H9 (cell line): ENCODE measurements around the gene ATXN10. TPM values are rescaled to one million over a fixed set of nuclear protein-coding genes. Genes with fewer than 3 reads are reported as not detected.

Experiments
- DNase-seq: peaks from one replicate; pipeline ENCODE4 v3.0.0-alpha.2; 2017
- H2AFZ ChIP-seq: one replicate; pipeline ENCODE4 v1.6.1; 2013; ENCODE audit warnings: mild to moderate bottlenecking, low read length, control low read depth, moderate library complexity
- H2AK5ac ChIP-seq: 2 replicates; pipeline ENCODE4 v1.6.1; 2013; ENCODE audit warnings: low read length, control low read depth, mixed read lengths; ENCODE audit not compliant: insufficient read length
- H2BK120ac ChIP-seq: one replicate; pipeline ENCODE4 v1.6.1; 2013; ENCODE audit warnings: low read depth, mild to moderate bottlenecking, low read length, control low read depth, inconsistent platforms; ENCODE audit not compliant: poor library complexity, severe bottlenecking
- H2BK12ac ChIP-seq: 2 replicates; pipeline ENCODE4 v1.6.1; 2013; ENCODE audit warnings: low read length, control low read depth, mixed read lengths, low read depth; ENCODE audit not compliant: insufficient read length
- H2BK15ac ChIP-seq: 2 replicates; pipeline ENCODE4 v1.6.1; 2013; ENCODE audit warnings: low read depth, low read length, control low read depth
- H2BK20ac ChIP-seq: one replicate; pipeline ENCODE4 v1.6.1; 2013; ENCODE audit warnings: low read depth, mild to moderate bottlenecking, low read length, control low read depth, inconsistent platforms; ENCODE audit not compliant: poor library complexity, severe bottlenecking
- H2BK5ac ChIP-seq: 2 replicates; pipeline ENCODE4 v1.6.1; 2013; ENCODE audit warnings: low read length, control low read depth, mixed read lengths; ENCODE audit not compliant: insufficient read length
- H3K14ac ChIP-seq: 2 replicates; pipeline ENCODE4 v1.6.1; 2013; ENCODE audit warnings: low read length, control low read depth; ENCODE audit not compliant: insufficient read depth
- H3K18ac ChIP-seq: 2 replicates; pipeline ENCODE4 v1.6.1; 2013; ENCODE audit warnings: low read depth, mild to moderate bottlenecking, mixed read lengths, low read length, control low read depth; ENCODE audit not compliant: insufficient read length
- H3K23ac ChIP-seq: 2 replicates; pipeline ENCODE4 v1.6.1; 2013; ENCODE audit warnings: low read length, control low read depth, mixed read lengths, low read depth; ENCODE audit not compliant: insufficient read length
- H3K23me2 ChIP-seq: 2 replicates; pipeline ENCODE4 v1.6.1; 2013; ENCODE audit warnings: low read depth, mild to moderate bottlenecking, mixed read lengths, low read length, control low read depth; ENCODE audit not compliant: insufficient read length, poor library complexity, severe bottlenecking
- H3K27ac ChIP-seq: 2 replicates; pipeline ENCODE4 v1.5.1; 2013; ENCODE audit warnings: low read length, control low read depth, mixed read lengths, low read depth; ENCODE audit not compliant: insufficient read length
- H3K27me3 ChIP-seq: 2 replicates; pipeline ENCODE4 v1.6.1; 2013; ENCODE audit warnings: low read length, control low read depth, inconsistent platforms; ENCODE audit not compliant: insufficient read depth
- H3K4ac ChIP-seq: 2 replicates; pipeline ENCODE4 v1.6.1; 2013; ENCODE audit warnings: low read depth, mild to moderate bottlenecking, control low read depth, inconsistent platforms, low read length, moderate library complexity
- H3K4me1 ChIP-seq: 2 replicates; pipeline ENCODE4 v1.6.1; 2013; ENCODE audit warnings: low read length, control low read depth, inconsistent platforms; ENCODE audit not compliant: insufficient read depth
- H3K4me2 ChIP-seq: 2 replicates; pipeline ENCODE4 v1.6.1; 2013; ENCODE audit warnings: low read length, control low read depth, mixed read lengths; ENCODE audit not compliant: insufficient read length, insufficient read depth
- H3K56ac ChIP-seq: 2 replicates; pipeline ENCODE4 v1.6.1; 2013; ENCODE audit warnings: low read depth, mild to moderate bottlenecking, mixed read lengths, low read length, control low read depth; ENCODE audit not compliant: insufficient read length
- H3K79me1 ChIP-seq: 2 replicates; pipeline ENCODE4 v1.6.1; 2013; ENCODE audit warnings: low read depth, mild to moderate bottlenecking, moderate library complexity, low read length, control low read depth, inconsistent platforms; ENCODE audit not compliant: insufficient read depth, poor library complexity, severe bottlenecking
- H3K79me2 ChIP-seq: 2 replicates; pipeline ENCODE4 v1.6.1; 2013; ENCODE audit warnings: low read length, control low read depth, inconsistent platforms; ENCODE audit not compliant: insufficient read depth
- H3K9ac ChIP-seq: 2 replicates; pipeline ENCODE4 v1.6.1; 2013; ENCODE audit warnings: low read length, control low read depth, mixed read lengths; ENCODE audit not compliant: insufficient read length; ENCODE audit errors: extremely low read depth
- H3K9me3 ChIP-seq: one replicate; pipeline ENCODE4 v1.6.1; 2013; ENCODE audit warnings: low read depth, low read length, inconsistent platforms; ENCODE audit not compliant: control insufficient read depth
- H3T11ph ChIP-seq: one replicate; pipeline ENCODE4 v1.6.1; 2013; ENCODE audit warnings: mild to moderate bottlenecking, low read length, control low read depth, inconsistent platforms
- H4K20me1 ChIP-seq: one replicate; pipeline ENCODE4 v1.6.1; 2013; ENCODE audit not compliant: control insufficient read depth, insufficient read length, insufficient read depth
- H4K5ac ChIP-seq: 2 replicates; pipeline ENCODE4 v1.6.1; 2013; ENCODE audit warnings: low read depth, mild to moderate bottlenecking, mixed read lengths, low read length, control low read depth; ENCODE audit not compliant: insufficient read length
- H4K8ac ChIP-seq: replicated peaks from 2 replicates; pipeline ENCODE4 v1.6.1; 2013; ENCODE audit warnings: low read length, control low read depth, mixed read lengths, low read depth; ENCODE audit not compliant: insufficient read length
- H4K91ac ChIP-seq: 2 replicates; pipeline ENCODE4 v1.6.1; 2013; ENCODE audit warnings: low read depth, mild to moderate bottlenecking, moderate library complexity, mixed read lengths, low read length, control low read depth; ENCODE audit not compliant: insufficient read length
- H3K27ac Mint-ChIP-seq, 3 experiments: 2 replicates in 2 of 3; 3 replicates in 1 of 3; pipeline ENCODE4 v1.8.0; 2020 to 2021; ENCODE audit warnings: mixed read lengths in 3 of 3, mild to moderate bottlenecking in 1 of 3, moderate library complexity in 1 of 3
- H3K27me3 Mint-ChIP-seq: 2 replicates; pipeline ENCODE4 v1.8.0; 2021; ENCODE audit warnings: low read depth, mild to moderate bottlenecking, moderate library complexity, mixed read lengths
- H3K36me3 Mint-ChIP-seq, 3 experiments: 2 replicates in 2 of 3; 3 replicates in 1 of 3; pipeline ENCODE4 v1.8.0; 2020 to 2021; ENCODE audit warnings: low read depth in 3 of 3, mixed read lengths in 3 of 3; ENCODE audit not compliant: insufficient read depth in 1 of 3
- H3K4me1 Mint-ChIP-seq, 2 experiments: 2 replicates each; pipeline ENCODE4 v1.8.0; 2020; ENCODE audit warnings: mixed read lengths in 2 of 2
- H3K4me3 Mint-ChIP-seq, 2 experiments: 2 replicates in 1 of 2; 3 replicates in 1 of 2; pipeline ENCODE4 v1.8.0; 2020 to 2021; ENCODE audit warnings: mild to moderate bottlenecking in 2 of 2, mixed read lengths in 2 of 2, moderate library complexity in 1 of 2
- H3K9me3 Mint-ChIP-seq, 2 experiments: 2 replicates in 1 of 2; 3 replicates in 1 of 2; pipeline ENCODE4 v1.8.0; 2020; ENCODE audit warnings: mild to moderate bottlenecking in 2 of 2, mixed read lengths in 2 of 2, moderate library complexity in 1 of 2
- CTCF ChIP-seq: fragments of 200-600 bp; sonication (generic); conservative IDR thresholded peaks from 3 replicates; pipeline ENCODE4 v1.8.0; 2021; ENCODE audit warnings: antibody characterized with exemption, mild to moderate bottlenecking
- WGBS: extraction: QIAGEN DNeasy Blood & Tissue Kit; methylation state at CpG from one replicate; pipeline ENCODE4 v1.1.7; 2013; ENCODE audit warnings: missing lambda C conversion rate, low lambda C conversion rate, mixed read lengths; ENCODE audit not compliant: insufficient read length; ENCODE audit errors: extremely low coverage; 5-methylcytosine and 5-hydroxymethylcytosine counted together
- total RNA-seq: library from RNA; stranded (reverse); gene quantifications from 2 replicates; pipeline ENCODE4 v1.2.1, GENCODE V29; 2021

ATXN10 gene
- total RNA-seq, 1 experiment from 2014 or later: 210 TPM

GRCh38 chr22:45867118-45867905 is 195.7 kb downstream of the ATXN10 start:
- H3K27me3 ChIP-seq: peaks cover 40% of the 10 kb centered on the region; the same call in 1 of the 2 replicates
- no peaks in the 10 kb centered on the region for H3K36me3 Mint-ChIP-seq
- DNase-seq: peak; percentile 51

More at GRCh38 chr22:45867118-45867905, 195.7 kb downstream of the ATXN10 start:
- no peaks in the 10 kb centered on the region for H3K79me1 ChIP-seq
- peaks cover 12 to 26% of the 10 kb centered on the region in 2 experiments for H3K4me1 Mint-ChIP-seq
- no peaks in the 10 kb centered on the region for H4K20me1 ChIP-seq
- no peak overlapping the region for H3K56ac ChIP-seq
- no peak overlapping the region for H2BK15ac ChIP-seq
- H3T11ph ChIP-seq: no peak overlapping the region
- no peaks in the 10 kb centered on the region for H3K9me3 ChIP-seq
- no peaks in the 10 kb centered on the region; a peak in 1 of 5 replicates for H3K9me3 Mint-ChIP-seq
- no peak overlapping the region for H4K5ac ChIP-seq
- H3K23me2 ChIP-seq: no peaks in the 10 kb centered on the region
- H4K91ac ChIP-seq: no peak overlapping the region
- H2BK120ac ChIP-seq: no peak overlapping the region
- H2BK20ac ChIP-seq: no peak overlapping the region
- no peak overlapping the region for H3K9ac ChIP-seq
- H2BK5ac ChIP-seq: no peak overlapping the region
- H3K27me3 Mint-ChIP-seq: peaks cover 83% of the 10 kb centered on the region
- H3K79me2 ChIP-seq: no peaks in the 10 kb centered on the region
- peak; percentile 52 for TF ChIP-seq CTCF
- H3K23ac ChIP-seq: no peak overlapping the region
- no peak overlapping the region for H3K27ac ChIP-seq
- peak overlapping the region; percentile 46 to 74; a peak in 4 of 5 replicates for H3K4me3 Mint-ChIP-seq
- no peak overlapping the region for H2AK5ac ChIP-seq
- no peak overlapping the region for H2AFZ ChIP-seq
- H3K4ac ChIP-seq: no peak overlapping the region
- no peak overlapping the region for H3K27ac Mint-ChIP-seq
- H2BK12ac ChIP-seq: no peak overlapping the region
- no peak overlapping the region for H3K18ac ChIP-seq
- no peak overlapping the region for H4K8ac ChIP-seq
- H3K4me1 ChIP-seq: no peaks in the 10 kb centered on the region
- WGBS: no CpG with 5 or more reads among the region's 87 CpGs
- H3K14ac ChIP-seq: peak overlapping the region; percentile 28; the same call in 1 of the 2 replicates
- H3K4me2 ChIP-seq: peak overlapping the region; percentile 50
